GM23338 (cell line): ENCODE measurements around the gene TSR3. TPM values are rescaled to one million over a fixed set of nuclear protein-coding genes. Genes with fewer than 3 reads are reported as not detected.

Experiments used
- ATAC-seq: fragments of 200-7000 bp; cut with Tn5 transposase; 3 replicates; pipeline ENCODE4 v1.9.1; 2020
- DNase-seq: peaks from one replicate; pipeline ENCODE4 v3.0.0-alpha.2; 2015; ENCODE audit warnings: low spot score
- H2AFZ ChIP-seq: fragments of 200-600 bp; sonication (generic); 2 replicates; pipeline ENCODE4 v1.8.0; 2016; ENCODE audit warnings: antibody characterized with exemption, mild to moderate bottlenecking, moderate library complexity
- H3F3A ChIP-seq: fragments of 200-600 bp; sonication (generic); replicated peaks from 2 replicates; pipeline ENCODE4 v1.8.0; 2017; ENCODE audit warnings: antibody characterized with exemption, mixed run types, low read depth
- H3K27ac ChIP-seq: fragments of 200-600 bp; sonication (generic); 2 replicates; pipeline ENCODE4 v1.6.1; 2016; ENCODE audit warnings: low read depth
- H3K27me3 ChIP-seq: fragments of 200-600 bp; sonication (generic); 2 replicates; pipeline ENCODE4 v1.8.0; 2016; ENCODE audit warnings: mild to moderate bottlenecking, mixed run types, moderate library complexity; ENCODE audit not compliant: insufficient read depth
- H3K36me3 ChIP-seq: fragments of 200-600 bp; sonication (generic); 2 replicates; pipeline ENCODE4 v1.8.0; 2016; ENCODE audit warnings: mild to moderate bottlenecking; ENCODE audit not compliant: insufficient read depth
- H3K4me1 ChIP-seq: fragments of 200-600 bp; sonication (generic); 2 replicates; pipeline ENCODE4 v1.8.0; 2016; ENCODE audit warnings: mild to moderate bottlenecking, moderate library complexity; ENCODE audit not compliant: insufficient read depth
- H3K4me2 ChIP-seq: fragments of 200-600 bp; sonication (generic); 2 replicates; pipeline ENCODE4 v1.7.1; 2017; ENCODE audit warnings: mixed run types
- H3K4me3 ChIP-seq: fragments of 200-600 bp; sonication (generic); 2 replicates; pipeline ENCODE4 v1.6.1; 2016; ENCODE audit warnings: mixed run types
- H3K79me2 ChIP-seq: fragments of 200-600 bp; sonication (generic); replicated peaks from 2 replicates; pipeline ENCODE4 v1.8.0; 2017; ENCODE audit warnings: mild to moderate bottlenecking; ENCODE audit not compliant: insufficient read depth
- H3K9me2 ChIP-seq: fragments of 200-600 bp; sonication (generic); 2 replicates; pipeline ENCODE4 v1.8.0; 2017; ENCODE audit not compliant: insufficient read depth
- H4K20me1 ChIP-seq: fragments of 200-600 bp; sonication (generic); replicated peaks from 2 replicates; pipeline ENCODE4 v1.8.0; 2017; ENCODE audit warnings: mild to moderate bottlenecking; ENCODE audit not compliant: insufficient read depth
- H3K27ac Mint-ChIP-seq: 2 replicates; pipeline ENCODE4 v1.8.0; 2020; ENCODE audit warnings: inconsistent platforms, mild to moderate bottlenecking, moderate library complexity, mixed read lengths
- H3K27me3 Mint-ChIP-seq: 3 replicates; pipeline ENCODE4 v1.8.0; 2022; ENCODE audit warnings: low read depth, mild to moderate bottlenecking, moderate library complexity, mixed read lengths, inconsistent platforms; ENCODE audit not compliant: insufficient read depth, poor library complexity
- H3K36me3 Mint-ChIP-seq: 3 replicates; pipeline ENCODE4 v1.8.0; 2021; ENCODE audit warnings: low read depth, mild to moderate bottlenecking, inconsistent platforms, moderate library complexity, mixed read lengths
- H3K4me1 Mint-ChIP-seq: 3 replicates; pipeline ENCODE4 v1.8.0; 2020; ENCODE audit warnings: mild to moderate bottlenecking, inconsistent platforms, mixed read lengths
- H3K4me3 Mint-ChIP-seq: 3 replicates; pipeline ENCODE4 v1.8.0; 2021; ENCODE audit warnings: moderate library complexity, mild to moderate bottlenecking, inconsistent platforms, mixed read lengths
- H3K9me3 Mint-ChIP-seq: 3 replicates; pipeline ENCODE4 v1.8.0; 2020; ENCODE audit warnings: moderate library complexity, mild to moderate bottlenecking, inconsistent platforms, mixed read lengths
- CREB1 ChIP-seq: fragments of 250-450 bp; sonication (Bioruptor Pico); IDR thresholded peaks from 2 replicates; pipeline ENCODE4 v1.5.0; 2020; ENCODE audit warnings: low read depth, mild to moderate bottlenecking, moderate library complexity
- EZH2phosphoT487 ChIP-seq: fragments of 200-600 bp; sonication (generic); IDR thresholded peaks from one replicate; pipeline ENCODE4 v1.8.1; 2018; ENCODE audit warnings: antibody characterized with exemption; ENCODE audit not compliant: unreplicated experiment
- NANOG ChIP-seq: IDR thresholded peaks from 2 replicates; pipeline ENCODE4 v1.6.1; 2016; ENCODE audit warnings: antibody characterized with exemption, borderline replicate concordance
- ZNF114 ChIP-seq: fragments of 250-450 bp; sonication (Bioruptor Pico); IDR thresholded peaks from 2 replicates; pipeline ENCODE4 v1.5.0; 2020; ENCODE audit warnings: mild to moderate bottlenecking, moderate library complexity
- ZNF331 ChIP-seq: fragments of 250-450 bp; sonication (Bioruptor Pico); IDR thresholded peaks from 2 replicates; pipeline ENCODE4 v1.5.0; 2020; ENCODE audit warnings: low read depth, mild to moderate bottlenecking, moderate library complexity
- ZNF462 ChIP-seq: fragments of 250-450 bp; sonication (Bioruptor Pico); IDR thresholded peaks from 2 replicates; pipeline ENCODE4 v1.5.0; 2020; ENCODE audit warnings: mild to moderate bottlenecking, moderate library complexity
- polyA plus RNA-seq: library from polyadenylated mRNA; unstranded; fragments of >200 nt; fragmentation: Nextera tagmentation; extraction: Ambion mirVana; gene quantifications from 2 replicates; pipeline ENCODE4 v1.2.1, GENCODE V29; 2016
- total RNA-seq: library from RNA; depleted of rRNA; stranded (reverse); fragments of >200 nt; shearing (Covaris generic); gene quantifications from 2 replicates; pipeline ENCODE4 v1.2.3, GENCODE V29; 2014
- TF ChIP-seq, protein P1 (sequence below): IDR thresholded peaks from one replicate; pipeline ENCODE4 v1.6.1; 2018; ENCODE audit warnings: antibody characterized with exemption; ENCODE audit not compliant: unreplicated experiment
- TF ChIP-seq, protein P2 (sequence below): IDR thresholded peaks from 2 replicates; pipeline ENCODE4 v1.6.1; 2016; ENCODE audit warnings: antibody characterized with exemption

Gene TSR3
- total and polyA plus RNA-seq, 2 experiments from 2014 or later, result 58.5 to 97.3 TPM

GRCh38 chr16:1345087-1345486 lies 6.6 kb downstream of the TSR3 start:
- DNase-seq, result no peak
- Mint-ChIP-seq H3K4me1 (peaks cover 6% of the 10 kb centered on the region; the same call in 2 of the 3 replicates), H3K27me3 (peaks cover 21% of the 10 kb centered on the region)

More at GRCh38 chr16:1345087-1345486, 6.6 kb downstream of the TSR3 start:
- H3K27ac Mint-ChIP-seq, result no peak overlapping the region
- TF ChIP-seq, protein P1, sequence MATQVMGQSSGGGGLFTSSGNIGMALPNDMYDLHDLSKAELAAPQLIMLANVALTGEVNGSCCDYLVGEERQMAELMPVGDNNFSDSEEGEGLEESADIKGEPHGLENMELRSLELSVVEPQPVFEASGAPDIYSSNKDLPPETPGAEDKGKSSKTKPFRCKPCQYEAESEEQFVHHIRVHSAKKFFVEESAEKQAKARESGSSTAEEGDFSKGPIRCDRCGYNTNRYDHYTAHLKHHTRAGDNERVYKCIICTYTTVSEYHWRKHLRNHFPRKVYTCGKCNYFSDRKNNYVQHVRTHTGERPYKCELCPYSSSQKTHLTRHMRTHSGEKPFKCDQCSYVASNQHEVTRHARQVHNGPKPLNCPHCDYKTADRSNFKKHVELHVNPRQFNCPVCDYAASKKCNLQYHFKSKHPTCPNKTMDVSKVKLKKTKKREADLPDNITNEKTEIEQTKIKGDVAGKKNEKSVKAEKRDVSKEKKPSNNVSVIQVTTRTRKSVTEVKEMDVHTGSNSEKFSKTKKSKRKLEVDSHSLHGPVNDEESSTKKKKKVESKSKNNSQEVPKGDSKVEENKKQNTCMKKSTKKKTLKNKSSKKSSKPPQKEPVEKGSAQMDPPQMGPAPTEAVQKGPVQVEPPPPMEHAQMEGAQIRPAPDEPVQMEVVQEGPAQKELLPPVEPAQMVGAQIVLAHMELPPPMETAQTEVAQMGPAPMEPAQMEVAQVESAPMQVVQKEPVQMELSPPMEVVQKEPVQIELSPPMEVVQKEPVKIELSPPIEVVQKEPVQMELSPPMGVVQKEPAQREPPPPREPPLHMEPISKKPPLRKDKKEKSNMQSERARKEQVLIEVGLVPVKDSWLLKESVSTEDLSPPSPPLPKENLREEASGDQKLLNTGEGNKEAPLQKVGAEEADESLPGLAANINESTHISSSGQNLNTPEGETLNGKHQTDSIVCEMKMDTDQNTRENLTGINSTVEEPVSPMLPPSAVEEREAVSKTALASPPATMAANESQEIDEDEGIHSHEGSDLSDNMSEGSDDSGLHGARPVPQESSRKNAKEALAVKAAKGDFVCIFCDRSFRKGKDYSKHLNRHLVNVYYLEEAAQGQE, result no peak
- TF ChIP-seq EZH2phosphoT487 (no peak), CREB1 (CRISPR knock-in tag) (no peak), NANOG (no peak), ZNF462 (CRISPR knock-in tag) (no peak), ZNF114 (CRISPR knock-in tag) (no peak), ZNF331 (CRISPR knock-in tag) (no peak)
- TF ChIP-seq, protein P2, sequence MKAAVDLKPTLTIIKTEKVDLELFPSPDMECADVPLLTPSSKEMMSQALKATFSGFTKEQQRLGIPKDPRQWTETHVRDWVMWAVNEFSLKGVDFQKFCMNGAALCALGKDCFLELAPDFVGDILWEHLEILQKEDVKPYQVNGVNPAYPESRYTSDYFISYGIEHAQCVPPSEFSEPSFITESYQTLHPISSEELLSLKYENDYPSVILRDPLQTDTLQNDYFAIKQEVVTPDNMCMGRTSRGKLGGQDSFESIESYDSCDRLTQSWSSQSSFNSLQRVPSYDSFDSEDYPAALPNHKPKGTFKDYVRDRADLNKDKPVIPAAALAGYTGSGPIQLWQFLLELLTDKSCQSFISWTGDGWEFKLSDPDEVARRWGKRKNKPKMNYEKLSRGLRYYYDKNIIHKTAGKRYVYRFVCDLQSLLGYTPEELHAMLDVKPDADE, result no peak
- Histone ChIP-seq H3F3A (no peaks in the 10 kb centered on the region), H3K4me3 (no peak overlapping the region), H3K4me1 (no peaks in the 10 kb centered on the region; the same call in 1 of the 2 replicates), H2AFZ (no peak overlapping the region), H3K27ac (no peak overlapping the region), H3K4me2 (no peak overlapping the region), H3K27me3 (no peaks in the 10 kb centered on the region), H3K9me2 (no peaks in the 10 kb centered on the region), H4K20me1 (peaks cover 4% of the 10 kb centered on the region; the same call in 1 of the 2 replicates), H3K79me2 (no peaks in the 10 kb centered on the region), H3K36me3 (no peaks in the 10 kb centered on the region; the same call in 1 of the 2 replicates)
- H3K36me3 Mint-ChIP-seq, result no peaks in the 10 kb centered on the region
- H3K4me3 Mint-ChIP-seq, result no peak overlapping the region
- no peaks in the 10 kb centered on the region; the same call in 2 of the 3 replicates for H3K9me3 Mint-ChIP-seq
- no peak for ATAC-seq
